ENCODE measurements around the gene CFAP68. TPM values are rescaled to one million over a fixed set of nuclear protein-coding genes. Genes with fewer than 3 reads are reported as not detected.
A peak's percentile ranks its signal among the peaks of the same experiment; 100 is the strongest.

Gene CFAP68
- total and polyA plus RNA-seq, 2 experiments from 2014 or later = 9.9 to 52.8 TPM

- H3K4me3 Mint-ChIP-seq = no peak overlapping the region
- peaks cover 4% of the 10 kb centered on the region; the same call in 1 of the 3 replicates for H3K36me3 Mint-ChIP-seq (ENCODE audit: low read depth)
- no peaks in the 10 kb centered on the region for H4K20me1 ChIP-seq (replicated peaks; ENCODE audit: insufficient read depth)
- no peak overlapping the region for H2AFZ ChIP-seq
- DNase-seq (ENCODE audit: low spot score) (no peak), ATAC-seq (no peak)
- no peak for TF ChIP-seq POLR2AphosphoS5 (IDR thresholded peaks at IDR 0.05; ENCODE audit: low read depth)
- no peaks in the 10 kb centered on the region for H3K9me3 Mint-ChIP-seq
- peaks cover 15% of the 10 kb centered on the region for H3K4me1 Mint-ChIP-seq
- no peak overlapping the region for H3K27ac Mint-ChIP-seq
- no peaks in the 10 kb centered on the region for H3K79me2 ChIP-seq (replicated peaks; ENCODE audit: insufficient read depth)
- H3K27ac ChIP-seq (ENCODE audit: low read depth) = no peak overlapping the region
- H3K9me2 ChIP-seq (ENCODE audit: insufficient read depth) = no peaks in the 10 kb centered on the region
- H3K4me1 ChIP-seq (ENCODE audit: insufficient read depth) = no peaks in the 10 kb centered on the region
- H3K4me2 ChIP-seq = no peak overlapping the region
- H3F3A ChIP-seq (replicated peaks; ENCODE audit: low read depth) = no peaks in the 10 kb centered on the region
- H3K27me3 Mint-ChIP-seq (ENCODE audit: insufficient read depth, low read depth, poor library complexity) = no peaks in the 10 kb centered on the region
- no peaks in the 10 kb centered on the region for H3K27me3 ChIP-seq (ENCODE audit: insufficient read depth)
- H3K4me3 ChIP-seq = no peak overlapping the region
- H3K36me3 ChIP-seq (ENCODE audit: insufficient read depth) = no peaks in the 10 kb centered on the region
These were observed 33.3 kb upstream of the CFAP68 start for GRCh38 chr11:111846063-111846462.

GRCh38 chr11:111846636-111847035 lies 32.7 kb upstream of the CFAP68 start:
- ATAC-seq = no peak; the same call in 2 of the 3 replicates
- H3K27ac ChIP-seq (ENCODE audit: low read depth) = no peak overlapping the region
- no peaks in the 10 kb centered on the region for H3K9me2 ChIP-seq (ENCODE audit: insufficient read depth)
- Mint-ChIP-seq H3K4me1 (peaks cover 12% of the 10 kb centered on the region), H3K27ac (peak overlapping the region; percentile 14; the same call in 1 of the 2 replicates), H3K27me3 (ENCODE audit: insufficient read depth, low read depth, poor library complexity) (no peaks in the 10 kb centered on the region), H3K4me3 (no peak overlapping the region), H3K36me3 (ENCODE audit: low read depth) (peaks cover 4% of the 10 kb centered on the region; the same call in 1 of the 3 replicates), H3K9me3 (no peaks in the 10 kb centered on the region)
- H3K79me2 ChIP-seq (replicated peaks; ENCODE audit: insufficient read depth) = no peaks in the 10 kb centered on the region
- no peaks in the 10 kb centered on the region for H3F3A ChIP-seq (replicated peaks; ENCODE audit: low read depth)
- H2AFZ ChIP-seq = no peak overlapping the region
- no peaks in the 10 kb centered on the region for H4K20me1 ChIP-seq (replicated peaks; ENCODE audit: insufficient read depth)
- H3K4me2 ChIP-seq = no peak overlapping the region
- H3K4me3 ChIP-seq = no peak overlapping the region
- no peaks in the 10 kb centered on the region for H3K27me3 ChIP-seq (ENCODE audit: insufficient read depth)
- no peaks in the 10 kb centered on the region for H3K4me1 ChIP-seq (ENCODE audit: insufficient read depth)
- TF ChIP-seq EZH2 (IDR thresholded peaks at IDR 0.05; ENCODE audit: low read depth, unreplicated experiment) (no peak), EZH2phosphoT487 (IDR thresholded peaks at IDR 0.05; ENCODE audit: unreplicated experiment) (no peak)
- H3K36me3 ChIP-seq (ENCODE audit: insufficient read depth) = no peaks in the 10 kb centered on the region
- DNase-seq (ENCODE audit: low spot score) = no peak

- Histone ChIP-seq H3K27ac (ENCODE audit: low read depth) (no peak overlapping the region), H3K36me3 (ENCODE audit: insufficient read depth) (no peaks in the 10 kb centered on the region), H3K4me2 (no peak overlapping the region), H3K4me3 (no peak overlapping the region), H4K20me1 (replicated peaks; ENCODE audit: insufficient read depth) (no peaks in the 10 kb centered on the region), H3F3A (replicated peaks; ENCODE audit: low read depth) (no peaks in the 10 kb centered on the region), H2AFZ (no peak overlapping the region), H3K9me2 (ENCODE audit: insufficient read depth) (no peaks in the 10 kb centered on the region), H3K79me2 (replicated peaks; ENCODE audit: insufficient read depth) (no peaks in the 10 kb centered on the region), H3K4me1 (ENCODE audit: insufficient read depth) (no peaks in the 10 kb centered on the region), H3K27me3 (ENCODE audit: insufficient read depth) (no peaks in the 10 kb centered on the region)
- peaks cover 12% of the 10 kb centered on the region for H3K4me1 Mint-ChIP-seq
- H3K9me3 Mint-ChIP-seq = no peaks in the 10 kb centered on the region
- DNase-seq (ENCODE audit: low spot score) (no peak), ATAC-seq (no peak)
- H3K36me3 Mint-ChIP-seq (ENCODE audit: low read depth) = peaks cover 7% of the 10 kb centered on the region; the same call in 1 of the 3 replicates
- no peak overlapping the region for H3K27ac Mint-ChIP-seq
- no peak overlapping the region for H3K4me3 Mint-ChIP-seq
- no peaks in the 10 kb centered on the region for H3K27me3 Mint-ChIP-seq (ENCODE audit: insufficient read depth, low read depth, poor library complexity)
- TF ChIP-seq NANOG (IDR thresholded peaks at IDR 0.05; ENCODE audit: borderline replicate concordance) = no peak
- TF ChIP-seq EZH2phosphoT487 (IDR thresholded peaks at IDR 0.05; ENCODE audit: unreplicated experiment) = no peak
- no peak for TF ChIP-seq ZNF331 (CRISPR knock-in tag; IDR thresholded peaks at IDR 0.05; ENCODE audit: low read depth)
- TF ChIP-seq CTCF (conservative IDR thresholded peaks at IDR 0.05; ENCODE audit: low read depth in 2 of 2) = no peak
- no peak for TF ChIP-seq CREB1 (CRISPR knock-in tag; IDR thresholded peaks at IDR 0.05; ENCODE audit: low read depth)
- TF ChIP-seq ETS1 (IDR thresholded peaks at IDR 0.05) = no peak
- no peak for TF ChIP-seq POLR2AphosphoS5 (IDR thresholded peaks at IDR 0.05; ENCODE audit: low read depth)
- no peak for TF ChIP-seq STAT1 (IDR thresholded peaks at IDR 0.05; ENCODE audit: unreplicated experiment)
- TF ChIP-seq ZNF114 (CRISPR knock-in tag; IDR thresholded peaks at IDR 0.05) = no peak
- no peak for TF ChIP-seq EZH2 (IDR thresholded peaks at IDR 0.05; ENCODE audit: low read depth, unreplicated experiment)
- TF ChIP-seq REST (IDR thresholded peaks at IDR 0.05; ENCODE audit: unreplicated experiment) = no peak
These were observed 29.7 kb upstream of the CFAP68 start for GRCh38 chr11:111849631-111850030.

All from GM23338 (cell line).